HG03060 (cell line): ENCODE results near the gene TLX1.
"Not testable (repeated sequence)": the region's sequence is repeated elsewhere in the genome, so short reads cannot be mapped to it uniquely, and the experiment has no call there.

Experiments
- ATAC-seq: cut with Tn5 transposase; IDR thresholded peaks from one replicate; pipeline ENCODE4 v1.9.1; 2021; ENCODE audit warnings: low read depth, moderate number of reproducible peaks; ENCODE audit not compliant: unreplicated experiment

TLX1 gene

GRCh38 chr10:101146392-101147251 lies 15.5 kb downstream of the TLX1 start:
- no peak for ATAC-seq

DNA sequence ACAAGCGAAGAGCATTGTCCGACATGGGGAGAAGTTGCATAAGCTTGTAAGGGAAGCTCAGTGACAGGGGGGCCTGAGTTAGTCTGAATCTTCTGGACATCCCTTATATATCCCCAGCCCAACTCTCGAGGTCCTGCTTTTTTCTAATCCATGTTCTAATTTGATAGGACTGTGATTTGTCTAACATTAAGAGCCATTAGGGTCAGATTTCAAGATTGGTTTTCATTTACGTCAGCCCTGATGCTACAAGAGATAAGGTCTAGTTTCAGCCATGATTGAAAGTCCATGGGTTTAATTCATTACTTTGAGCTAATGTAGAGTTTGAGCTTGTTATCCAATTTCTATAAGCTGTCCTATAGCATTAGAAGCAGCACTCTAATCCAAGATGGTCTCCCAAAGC lies 20.3 kb downstream of the TLX1 start:
- no peak for ATAC-seq

- no peak for ATAC-seq
These were observed 21.2 kb downstream of the TLX1 start for GRCh38 chr10:101152316-101152715.

GRCh38 chr10:101154506-101154905 lies 23.4 kb downstream of the TLX1 start:
- not testable (repeated sequence) for ATAC-seq

- ATAC-seq, result no peak
These were observed 24.8 kb downstream of the TLX1 start for GRCh38 chr10:101155896-101156295.

DNA sequence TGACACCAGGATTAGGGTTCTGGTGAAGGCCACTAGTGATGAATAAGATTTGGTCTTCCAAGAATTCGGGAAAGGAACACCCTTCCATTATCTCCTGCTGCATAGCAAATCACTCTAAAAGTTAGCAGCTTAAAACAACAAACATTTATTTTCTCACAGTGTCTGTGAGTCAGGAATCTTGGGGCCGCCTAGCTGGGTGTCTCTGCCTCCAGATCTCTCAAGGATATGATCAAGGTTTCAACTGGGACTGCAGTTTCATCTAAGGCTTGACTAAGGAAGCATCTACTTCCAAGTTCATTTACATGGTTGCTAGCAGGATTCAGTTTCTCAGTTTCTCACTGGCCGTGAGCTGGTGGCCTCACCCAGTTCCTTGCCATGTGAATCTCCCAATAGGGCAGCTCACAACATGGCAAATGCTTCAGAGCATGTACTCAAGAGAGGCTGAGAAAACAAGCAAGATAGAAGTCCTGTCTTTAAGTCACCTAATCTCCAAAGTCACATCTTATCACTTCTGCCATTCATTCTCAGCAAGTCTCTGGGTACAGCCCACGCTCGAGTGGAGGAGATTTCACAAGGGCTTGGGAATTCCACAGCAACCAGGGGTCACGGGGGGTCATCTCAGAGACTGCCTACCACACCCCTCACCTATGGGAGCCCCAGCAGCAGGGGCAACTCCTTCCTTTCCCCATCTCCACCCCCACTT lies 26.8 kb downstream of the TLX1 start:
- ATAC-seq, result no peak

DNA sequence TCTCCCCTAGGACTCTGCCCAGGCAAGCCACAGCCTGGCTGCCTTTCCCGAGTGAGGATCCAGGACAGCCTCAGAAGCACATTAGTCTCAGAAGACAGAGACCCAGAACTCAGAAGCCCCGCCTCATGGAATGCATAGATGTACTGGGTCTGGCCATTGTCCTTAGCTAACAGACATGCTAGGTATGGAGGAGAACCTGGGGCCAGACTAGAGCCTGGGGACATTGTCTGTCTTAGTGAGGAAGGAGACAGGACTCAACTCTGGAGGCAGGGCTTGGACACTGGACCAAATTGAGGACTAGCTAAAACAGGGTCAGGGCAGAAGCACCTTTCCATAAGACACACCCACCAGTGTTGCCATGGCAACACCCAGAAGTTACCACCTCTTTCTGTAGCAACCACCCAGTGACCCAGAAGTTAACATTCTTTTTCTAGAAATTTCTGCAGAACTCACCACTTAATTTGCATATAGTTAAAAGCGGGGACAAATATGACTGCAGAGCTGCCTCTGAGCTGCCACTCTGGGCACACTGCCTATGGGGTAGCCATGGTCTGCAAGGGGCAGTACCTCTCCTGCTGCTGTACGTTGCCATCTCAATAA lies 27.5 kb downstream of the TLX1 start:
- ATAC-seq, result no peak

- no peak for ATAC-seq
These were observed 30.6 kb downstream of the TLX1 start for GRCh38 chr10:101161494-101162299.

GRCh38 chr10:101162677-101163076 lies 31.6 kb downstream of the TLX1 start:
- no peak for ATAC-seq

- no peak for ATAC-seq
These were observed 32.9 kb downstream of the TLX1 start for GRCh38 chr10:101164020-101164419.

DNA sequence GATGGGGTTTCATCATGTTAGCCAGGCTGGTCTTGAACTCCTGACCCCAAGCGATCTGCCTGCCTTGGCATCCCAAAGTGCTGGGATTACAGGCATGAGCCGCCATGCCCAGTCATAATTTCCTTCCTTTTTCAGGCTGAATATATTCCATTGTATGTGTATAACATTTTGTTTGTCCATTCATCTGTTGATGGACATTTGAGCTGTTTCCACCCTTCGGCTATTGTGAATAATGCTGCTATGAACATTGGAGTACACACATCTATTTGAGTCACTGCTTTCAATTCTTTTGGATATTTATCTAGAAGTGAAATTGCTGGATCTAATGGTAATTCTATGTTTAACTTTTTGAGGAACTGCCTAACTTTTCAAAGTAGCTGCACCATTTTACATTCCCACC lies 34.6 kb downstream of the TLX1 start:
- no peak for ATAC-seq

DNA sequence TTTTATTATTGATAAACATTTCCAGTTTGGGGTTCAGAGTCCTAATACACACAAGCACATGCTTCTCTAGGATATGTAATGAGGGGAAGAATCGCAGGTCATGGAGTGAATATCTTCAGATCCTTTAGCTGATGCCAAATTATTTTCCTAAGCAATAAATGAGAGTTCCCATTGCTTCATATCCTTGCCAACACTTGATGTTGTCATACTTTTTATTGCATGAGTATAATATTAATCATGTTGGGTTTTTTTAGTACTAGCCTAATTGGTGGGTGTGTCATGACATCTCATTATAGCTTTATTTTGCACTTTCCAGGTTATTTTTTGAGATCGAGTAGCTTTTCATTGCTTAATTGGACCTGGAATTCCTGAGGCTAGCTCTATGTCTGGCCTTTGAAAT lies 35.3 kb downstream of the TLX1 start:
- no peak for ATAC-seq

DNA sequence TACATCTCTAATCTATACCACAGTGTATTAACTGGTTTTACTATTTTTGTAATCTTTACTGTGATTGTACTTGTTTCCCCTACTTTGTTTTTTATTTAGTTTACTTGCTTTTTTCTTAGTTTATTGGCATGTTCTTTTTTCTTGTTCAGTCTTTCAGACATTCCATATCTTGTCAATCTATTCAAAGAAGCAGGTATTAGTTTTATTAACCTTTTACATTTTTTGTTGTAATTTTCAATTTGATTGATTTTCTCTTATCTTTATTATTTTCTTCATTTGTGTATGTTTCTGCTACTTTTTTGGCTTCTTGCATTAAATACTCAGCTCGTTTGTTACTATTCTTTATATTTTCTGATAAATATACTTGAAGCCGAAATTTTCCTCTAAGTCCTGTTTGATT lies 41.6 kb downstream of the TLX1 start:
- ATAC-seq, result no peak

GRCh38 chr10:101174319-101174718 lies 43.2 kb downstream of the TLX1 start:
- ATAC-seq, result no peak

DNA sequence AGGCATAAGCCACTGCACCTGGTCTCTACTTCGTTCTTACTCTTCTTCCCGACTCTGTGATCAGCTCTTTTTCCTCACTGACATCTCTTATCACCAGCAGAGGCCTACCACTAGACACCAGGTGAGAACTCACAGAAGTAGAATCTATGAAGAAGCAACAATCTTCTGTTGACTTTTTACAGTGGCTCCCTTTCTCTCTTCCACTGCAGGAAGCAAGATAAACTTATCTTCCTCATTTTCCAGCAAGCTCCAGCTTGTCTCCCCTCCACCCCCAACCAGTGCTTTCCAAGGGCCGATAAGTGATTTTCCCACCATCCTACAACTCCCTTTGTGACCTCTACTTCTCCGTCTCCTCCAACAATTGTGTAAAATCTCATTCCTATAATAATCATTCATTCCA lies 45.5 kb downstream of the TLX1 start:
- ATAC-seq, result no peak

- ATAC-seq, result no peak
These were observed 51.8 kb downstream of the TLX1 start for GRCh38 chr10:101182936-101183335.

DNA sequence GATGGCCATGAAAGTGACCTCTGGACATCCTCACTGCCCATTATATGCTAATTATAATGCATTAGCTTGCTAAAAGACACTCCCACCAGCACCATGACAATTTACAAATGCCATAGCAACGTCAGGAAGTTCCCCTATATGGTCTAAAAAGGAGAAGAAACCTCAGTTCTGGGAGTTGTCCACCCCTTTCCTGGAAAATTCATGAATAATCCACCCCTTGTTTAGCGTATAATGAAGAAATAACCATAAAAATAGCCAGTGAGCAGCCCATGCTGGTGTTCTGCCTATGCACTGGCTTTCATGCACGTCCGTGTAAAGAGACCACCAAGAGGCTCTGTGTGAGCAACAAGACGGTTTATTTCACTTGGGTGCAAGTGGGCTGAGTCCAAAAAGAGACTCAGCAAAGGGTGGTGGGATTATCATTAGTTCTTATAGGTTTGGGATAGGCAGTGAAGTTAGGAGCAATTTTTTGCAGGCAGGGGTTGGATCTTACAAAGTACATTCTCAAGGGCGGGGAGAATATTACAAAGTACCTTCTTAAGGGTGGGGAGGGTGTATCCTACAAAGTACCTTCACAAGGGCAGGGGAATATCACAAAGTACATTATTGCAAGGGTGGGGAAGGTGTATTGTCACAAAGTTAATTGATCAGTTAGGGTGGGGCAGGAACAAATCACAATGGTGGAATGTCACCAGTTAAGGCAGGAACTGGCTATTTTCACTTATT lies 52.5 kb downstream of the TLX1 start:
- ATAC-seq, result no peak
